Measurements from ENCODE around the gene AGBL2.

- TF ChIP-seq, protein P1, sequence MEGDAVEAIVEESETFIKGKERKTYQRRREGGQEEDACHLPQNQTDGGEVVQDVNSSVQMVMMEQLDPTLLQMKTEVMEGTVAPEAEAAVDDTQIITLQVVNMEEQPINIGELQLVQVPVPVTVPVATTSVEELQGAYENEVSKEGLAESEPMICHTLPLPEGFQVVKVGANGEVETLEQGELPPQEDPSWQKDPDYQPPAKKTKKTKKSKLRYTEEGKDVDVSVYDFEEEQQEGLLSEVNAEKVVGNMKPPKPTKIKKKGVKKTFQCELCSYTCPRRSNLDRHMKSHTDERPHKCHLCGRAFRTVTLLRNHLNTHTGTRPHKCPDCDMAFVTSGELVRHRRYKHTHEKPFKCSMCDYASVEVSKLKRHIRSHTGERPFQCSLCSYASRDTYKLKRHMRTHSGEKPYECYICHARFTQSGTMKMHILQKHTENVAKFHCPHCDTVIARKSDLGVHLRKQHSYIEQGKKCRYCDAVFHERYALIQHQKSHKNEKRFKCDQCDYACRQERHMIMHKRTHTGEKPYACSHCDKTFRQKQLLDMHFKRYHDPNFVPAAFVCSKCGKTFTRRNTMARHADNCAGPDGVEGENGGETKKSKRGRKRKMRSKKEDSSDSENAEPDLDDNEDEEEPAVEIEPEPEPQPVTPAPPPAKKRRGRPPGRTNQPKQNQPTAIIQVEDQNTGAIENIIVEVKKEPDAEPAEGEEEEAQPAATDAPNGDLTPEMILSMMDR (IDR thresholded peaks at IDR 0.05), result no peak
- TF ChIP-seq POLR2AphosphoS5 (IDR thresholded peaks at IDR 0.05), result no peak
Measured at GRCh38 chr11:47659276-47659675, 55.9 kb downstream of the AGBL2 start.

All from suprapubic skin (tissue), 3 donors.